Ishikawa (cell line): ENCODE measurements around the gene SMIM29.

Source experiments
- CEBPB ChIP-seq: IDR thresholded peaks from 2 replicates; pipeline ENCODE4 v1.6.1; 2012
- CREB1 ChIP-seq: IDR thresholded peaks from 2 replicates; pipeline ENCODE4 v1.6.1; 2012; ENCODE audit warnings: low read depth
- EGR1 ChIP-seq: IDR thresholded peaks from 2 replicates; pipeline ENCODE4 v1.6.1; 2012
- EP300 ChIP-seq: IDR thresholded peaks from 2 replicates; pipeline ENCODE4 v1.6.1; 2012; ENCODE audit warnings: borderline replicate concordance
- FOXM1 ChIP-seq: IDR thresholded peaks from 2 replicates; pipeline ENCODE4 v1.6.1; 2012; ENCODE audit warnings: low read depth, borderline replicate concordance
- NFIC ChIP-seq: IDR thresholded peaks from 2 replicates; pipeline ENCODE4 v1.6.1; 2012
- RAD21 ChIP-seq: IDR thresholded peaks from 2 replicates; pipeline ENCODE4 v1.6.1; 2012; ENCODE audit warnings: low read depth
- REST ChIP-seq: IDR thresholded peaks from 2 replicates; pipeline ENCODE4 v1.6.1; 2012; ENCODE audit warnings: low read depth, mild to moderate bottlenecking
- TAF1 ChIP-seq: IDR thresholded peaks from 2 replicates; pipeline ENCODE4 v1.6.1; 2012; ENCODE audit warnings: low read depth, mild to moderate bottlenecking
- TCF12 ChIP-seq: IDR thresholded peaks from 2 replicates; pipeline ENCODE4 v1.6.1; 2012; ENCODE audit warnings: low read depth
- TEAD4 ChIP-seq: IDR thresholded peaks from 2 replicates; pipeline ENCODE4 v1.6.1; 2012
- USF1 ChIP-seq: IDR thresholded peaks from 2 replicates; pipeline ENCODE4 v1.6.1; 2012
- YY1 ChIP-seq: IDR thresholded peaks from 2 replicates; pipeline ENCODE4 v1.6.1; 2012; ENCODE audit warnings: low read depth
- ZBTB7A ChIP-seq: IDR thresholded peaks from 2 replicates; pipeline ENCODE4 v1.6.1; 2012; ENCODE audit warnings: low read depth
- TF ChIP-seq, protein P1 (sequence below): IDR thresholded peaks from 2 replicates; pipeline ENCODE4 v1.6.1; 2012

Gene SMIM29

DNA sequence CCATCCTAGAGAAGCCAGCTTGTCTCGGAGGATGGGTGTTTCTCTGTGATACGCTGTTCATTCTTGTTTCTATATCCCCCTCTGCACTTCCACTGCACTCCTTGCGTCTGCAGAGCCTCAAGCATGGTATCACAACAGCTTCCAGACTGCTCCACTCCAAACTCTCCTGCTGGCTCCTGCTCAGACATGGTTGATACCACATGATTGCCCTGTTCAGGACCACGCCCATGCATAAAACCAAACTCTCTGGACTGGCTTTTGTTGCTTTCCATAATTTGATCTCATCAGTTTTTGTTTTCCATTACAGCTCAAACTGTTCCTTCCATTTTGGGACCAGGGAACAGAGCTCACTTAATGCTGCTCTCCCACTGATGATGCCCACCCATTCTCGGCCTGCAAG lies 30.0 kb upstream of the SMIM29 start:
- TF ChIP-seq ZBTB7A (no peak), CEBPB (no peak), EP300 (no peak), USF1 (no peak), TAF1 (no peak), TEAD4 (no peak), REST (no peak), CREB1 (no peak), RAD21 (no peak), YY1 (no peak), EGR1 (no peak), TCF12 (no peak), FOXM1 (no peak), NFIC (no peak)
- TF ChIP-seq, protein P1, sequence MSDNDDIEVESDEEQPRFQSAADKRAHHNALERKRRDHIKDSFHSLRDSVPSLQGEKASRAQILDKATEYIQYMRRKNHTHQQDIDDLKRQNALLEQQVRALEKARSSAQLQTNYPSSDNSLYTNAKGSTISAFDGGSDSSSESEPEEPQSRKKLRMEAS, result no peak

DNA sequence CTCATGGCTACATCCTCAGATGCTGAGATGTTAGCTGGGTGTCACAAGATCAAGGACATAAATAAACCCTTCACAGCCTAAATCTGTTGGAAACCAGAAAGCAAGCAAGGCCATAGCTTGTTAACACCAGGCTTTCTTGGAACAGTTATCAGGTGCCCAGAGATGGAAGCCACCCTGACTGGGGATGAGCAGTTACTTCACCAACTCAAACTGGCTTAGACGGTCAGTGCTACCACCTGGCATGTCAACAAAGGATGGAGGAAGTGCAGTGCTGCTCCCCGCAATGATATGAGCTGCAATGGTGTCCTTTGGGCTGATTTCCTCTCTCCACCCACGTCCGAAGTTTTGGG lies 28.9 kb upstream of the SMIM29 start:
- TF ChIP-seq TEAD4, result no peak
- TF ChIP-seq, protein P1, result no peak
- TF ChIP-seq EGR1, result no peak
- no peak for TF ChIP-seq ZBTB7A
- no peak for TF ChIP-seq RAD21
- TF ChIP-seq CREB1, result no peak
- TF ChIP-seq REST, result no peak
- no peak for TF ChIP-seq CEBPB
- TF ChIP-seq EP300, result no peak
- no peak for TF ChIP-seq NFIC
- TF ChIP-seq USF1, result no peak
- TF ChIP-seq TAF1, result no peak
- TF ChIP-seq TCF12, result no peak
- TF ChIP-seq YY1, result no peak
- TF ChIP-seq FOXM1, result no peak

DNA sequence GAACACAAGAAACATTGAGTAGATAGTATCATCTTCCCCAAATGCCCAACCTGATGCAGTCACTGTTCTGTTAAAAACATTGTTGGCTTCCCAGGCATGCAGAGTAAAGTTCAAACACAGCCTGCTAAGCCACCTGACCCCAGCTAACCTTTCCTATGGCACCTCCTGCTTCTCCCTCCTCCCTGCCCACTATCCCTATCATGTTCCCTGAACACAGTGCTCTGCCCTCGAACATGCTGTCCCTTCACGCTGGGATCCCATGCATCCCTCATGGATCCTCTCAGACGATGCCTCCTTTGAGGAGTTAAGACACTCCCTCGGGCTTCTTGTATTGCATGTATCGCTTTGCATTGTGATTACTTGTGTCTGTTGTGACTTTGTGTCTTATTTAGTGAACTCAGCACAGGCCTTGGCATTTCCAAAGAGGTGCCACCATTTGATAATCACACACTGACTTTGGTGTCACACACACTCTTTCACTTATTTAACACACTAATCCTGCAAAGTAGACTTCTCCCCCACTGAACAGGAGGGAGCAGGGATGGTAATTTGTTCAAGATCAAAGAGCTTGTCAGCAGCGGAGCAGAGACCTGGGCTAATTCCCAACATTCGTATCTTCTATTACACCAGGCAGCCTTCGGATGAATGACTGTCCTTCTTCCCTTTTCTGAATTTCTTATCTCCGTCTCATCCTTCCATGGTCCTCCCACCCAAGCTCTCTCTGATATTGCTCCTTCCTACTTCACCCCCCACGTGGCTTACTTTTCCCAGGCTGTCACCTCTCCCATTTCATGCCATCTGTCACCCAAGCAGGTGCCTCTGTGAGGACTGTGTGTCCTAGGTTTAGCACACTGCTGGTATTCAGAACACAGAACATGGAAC lies 28.3 kb upstream of the SMIM29 start:
- TF ChIP-seq ZBTB7A, result no peak
- TF ChIP-seq REST, result no peak
- no peak for TF ChIP-seq EGR1
- TF ChIP-seq TAF1, result no peak
- no peak for TF ChIP-seq CREB1
- TF ChIP-seq, protein P1, result no peak
- TF ChIP-seq USF1, result no peak
- no peak for TF ChIP-seq TCF12
- no peak for TF ChIP-seq RAD21
- TF ChIP-seq YY1, result no peak
- no peak for TF ChIP-seq TEAD4
- TF ChIP-seq FOXM1, result no peak
- TF ChIP-seq CEBPB, result no peak
- TF ChIP-seq EP300, result no peak
- no peak for TF ChIP-seq NFIC

DNA sequence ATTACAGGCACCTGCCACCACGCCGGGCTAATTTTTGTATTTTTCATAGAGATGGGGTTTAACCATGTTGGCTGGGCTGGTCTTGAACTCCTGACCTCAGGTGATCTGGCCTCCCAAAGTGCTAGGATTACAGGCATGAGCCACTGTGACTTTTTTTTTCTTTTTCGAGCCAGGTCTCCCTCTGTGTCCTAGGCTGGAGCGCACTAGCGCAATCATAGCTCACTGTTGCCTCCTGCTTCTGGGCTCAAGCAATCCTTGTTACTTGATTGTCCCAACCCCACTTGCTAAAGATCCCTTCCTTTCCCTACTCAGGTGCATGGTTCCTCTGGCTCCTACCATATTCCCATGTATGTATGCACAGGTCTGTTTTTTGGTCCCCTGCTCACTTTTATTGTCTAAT lies 27.4 kb upstream of the SMIM29 start:
- no peak for TF ChIP-seq USF1
- TF ChIP-seq CREB1, result no peak
- TF ChIP-seq EP300, result no peak
- TF ChIP-seq NFIC, result no peak
- TF ChIP-seq EGR1, result no peak
- TF ChIP-seq REST, result no peak
- no peak for TF ChIP-seq TAF1
- TF ChIP-seq TCF12, result no peak
- TF ChIP-seq FOXM1, result no peak
- no peak for TF ChIP-seq CEBPB
